Bronchial smooth muscle cell (primary cell): ENCODE data around the gene AKR1E2. TPM values are rescaled to one million over a fixed set of nuclear protein-coding genes. Genes with fewer than 3 reads are reported as not detected.

ENCODE experiments used
- total RNA-seq: library from RNA; depleted of rRNA; stranded (reverse); fragments of >200 nt; gene quantifications from 2 replicates; pipeline ENCODE4 v1.2.1, GENCODE V29; 2014

The AKR1E2 gene
- total RNA-seq, result 3.8 and 9.3 TPM in 2 replicates

DNA sequence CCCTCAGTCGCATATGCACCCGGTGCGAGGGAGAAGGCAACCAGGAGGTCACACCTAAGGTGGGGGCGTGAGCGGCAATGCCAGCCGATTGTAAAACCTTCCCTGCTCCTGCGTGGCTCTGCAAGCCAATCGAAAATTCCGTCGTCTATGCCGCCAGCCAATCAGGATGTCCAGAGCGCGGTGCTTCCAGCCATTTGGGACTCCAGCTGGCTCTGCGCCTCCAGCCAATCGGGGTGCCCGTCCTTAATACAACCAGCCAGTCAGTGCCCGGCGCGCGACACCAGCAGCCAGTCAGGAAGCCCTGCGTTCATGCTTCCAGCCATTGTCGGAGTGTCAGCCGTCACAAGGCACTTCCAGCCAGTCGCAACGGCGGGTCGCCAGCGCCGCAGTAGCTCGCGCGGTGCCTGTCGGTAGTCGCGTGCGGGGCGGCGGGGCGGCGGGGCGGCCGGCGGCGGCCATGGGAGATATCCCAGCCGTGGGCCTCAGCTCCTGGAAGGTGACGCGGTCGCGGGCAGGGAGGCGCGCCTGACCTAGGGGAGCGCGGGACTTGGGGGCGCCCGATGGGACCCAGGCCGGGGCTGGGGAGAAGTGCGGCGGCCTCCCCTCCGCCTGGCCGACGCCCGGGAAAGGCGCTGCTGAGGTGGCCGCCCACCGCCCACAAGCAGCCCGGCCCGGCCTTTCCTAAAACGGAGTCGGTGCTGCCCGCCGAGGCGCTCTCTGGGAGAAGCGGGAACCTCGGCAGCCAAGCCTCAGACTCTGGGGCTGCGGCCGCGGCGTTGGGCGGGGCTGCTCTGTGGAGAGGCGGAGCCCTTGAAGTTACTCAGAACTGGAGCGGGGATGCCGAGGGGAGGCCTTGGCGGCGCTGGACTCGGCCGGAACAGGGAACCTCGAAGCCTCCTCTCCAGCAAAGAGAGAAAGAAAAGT lies at the start of gene AKR1E2:
Gene AKR1E2, plus strand, starts transcription at position 340 of the 924 bp plus-strand sequence. Its CDS starts 118 bp downstream, at position 458.

Other genes with a start within 250 kb of the AKR1E2 start
- 149 and 282 TPM in 2 replicates for gene AKR1C1, start 137.2 kb downstream of the AKR1E2 start, total RNA-seq
- gene AKR1C2, start 177.7 kb downstream of the AKR1E2 start, total RNA-seq, result 48.6 and 96.5 TPM in 2 replicates